Hematopoietic multipotent progenitor cell treated with erythropoietin and hydrocortisone succinate and interleukin-3 and kit ligand, for 15 days (in vitro differentiated cells): ENCODE data around the gene TP63.

Experiments
- DNase-seq: peaks from one replicate; pipeline ENCODE4 v3.0.0-alpha.2; 2015; ENCODE audit warnings: low spot score

The TP63 gene

GRCh38 chr3:189779166-189779565 is 148.0 kb downstream of the TP63 start:
- DNase-seq = no peak

GRCh38 chr3:189780546-189781270 is 149.5 kb downstream of the TP63 start:
- no peak for DNase-seq

GRCh38 chr3:189781415-189781814 is 150.2 kb downstream of the TP63 start:
- no peak for DNase-seq

- no peak for DNase-seq
These were observed 155.4 kb downstream of the TP63 start for GRCh38 chr3:189786479-189787064.

- DNase-seq = no peak
These were observed 156.0 kb downstream of the TP63 start for GRCh38 chr3:189787191-189787590.

- no peak for DNase-seq
These were observed 156.4 kb downstream of the TP63 start for GRCh38 chr3:189787632-189788031.

GRCh38 chr3:189789432-189789831 is 158.2 kb downstream of the TP63 start:
- DNase-seq = no peak

- DNase-seq = no peak
These were observed 159.5 kb downstream of the TP63 start for GRCh38 chr3:189790658-189791057.

GRCh38 chr3:189792046-189792929 is 161.1 kb downstream of the TP63 start:
- no peak for DNase-seq

GRCh38 chr3:189794518-189794917 is 163.3 kb downstream of the TP63 start:
- DNase-seq = no peak

GRCh38 chr3:189797103-189797750 is 166.0 kb downstream of the TP63 start:
- no peak for DNase-seq

GRCh38 chr3:189799366-189799765 is 168.2 kb downstream of the TP63 start:
- DNase-seq = no peak

GRCh38 chr3:189800436-189800835 is 169.2 kb downstream of the TP63 start:
- DNase-seq = no peak

- DNase-seq = no peak
These were observed 172.1 kb downstream of the TP63 start for GRCh38 chr3:189803254-189803653.

- DNase-seq = no peak
These were observed 174.3 kb downstream of the TP63 start for GRCh38 chr3:189805375-189806067.

- no peak for DNase-seq
These were observed 175.2 kb downstream of the TP63 start for GRCh38 chr3:189806171-189806951.

GRCh38 chr3:189808246-189809007 is 177.2 kb downstream of the TP63 start:
- DNase-seq = no peak

- DNase-seq = no peak
These were observed 178.4 kb downstream of the TP63 start for GRCh38 chr3:189809583-189809982.

- no peak for DNase-seq
These were observed 181.7 kb downstream of the TP63 start for GRCh38 chr3:189812806-189813465.
